T47D (cell line): ENCODE results near the gene FURIN.
A peak's percentile ranks its signal among the peaks of the same experiment; 100 is the strongest.

Experiments
- DNase-seq, 2 experiments: peaks; one replicate each; pipeline versions ENCODE4 v3.0.0 to v3.0.0-alpha.2; 2011 to 2012; ENCODE audit warnings: low read depth in 1 of 2, low spot score in 1 of 2
- JUND ChIP-seq: IDR thresholded peaks from 2 replicates; pipeline ENCODE4 v1.6.1; 2012; ENCODE audit warnings: low read depth
- in situ Hi-C: cut with HindIII; loops from 2 replicates; pipeline ENCODE4 v1.10.0; 2016; ENCODE audit warnings: low sequenced_read_pairs, low pct_unique_long_range_greater_than_20kb

Gene FURIN

GRCh38 chr15:90883976-90884718, 15.8 kb downstream of the FURIN start, which contains the start of gene FES:
Gene FES, plus strand, starts transcription at chr15:90884504. Its CDS starts 542 bp downstream, at chr15:90885046.
- no peak for TF ChIP-seq JUND
- in situ Hi-C loops = no loop called here
- no peak for DNase-seq

- no peak for TF ChIP-seq JUND
- DNase-seq = no peak
- in situ Hi-C loops = no loop called here
Observed at GRCh38 chr15:90884719-90885431, 16.5 kb downstream of the FURIN start.

DNA sequence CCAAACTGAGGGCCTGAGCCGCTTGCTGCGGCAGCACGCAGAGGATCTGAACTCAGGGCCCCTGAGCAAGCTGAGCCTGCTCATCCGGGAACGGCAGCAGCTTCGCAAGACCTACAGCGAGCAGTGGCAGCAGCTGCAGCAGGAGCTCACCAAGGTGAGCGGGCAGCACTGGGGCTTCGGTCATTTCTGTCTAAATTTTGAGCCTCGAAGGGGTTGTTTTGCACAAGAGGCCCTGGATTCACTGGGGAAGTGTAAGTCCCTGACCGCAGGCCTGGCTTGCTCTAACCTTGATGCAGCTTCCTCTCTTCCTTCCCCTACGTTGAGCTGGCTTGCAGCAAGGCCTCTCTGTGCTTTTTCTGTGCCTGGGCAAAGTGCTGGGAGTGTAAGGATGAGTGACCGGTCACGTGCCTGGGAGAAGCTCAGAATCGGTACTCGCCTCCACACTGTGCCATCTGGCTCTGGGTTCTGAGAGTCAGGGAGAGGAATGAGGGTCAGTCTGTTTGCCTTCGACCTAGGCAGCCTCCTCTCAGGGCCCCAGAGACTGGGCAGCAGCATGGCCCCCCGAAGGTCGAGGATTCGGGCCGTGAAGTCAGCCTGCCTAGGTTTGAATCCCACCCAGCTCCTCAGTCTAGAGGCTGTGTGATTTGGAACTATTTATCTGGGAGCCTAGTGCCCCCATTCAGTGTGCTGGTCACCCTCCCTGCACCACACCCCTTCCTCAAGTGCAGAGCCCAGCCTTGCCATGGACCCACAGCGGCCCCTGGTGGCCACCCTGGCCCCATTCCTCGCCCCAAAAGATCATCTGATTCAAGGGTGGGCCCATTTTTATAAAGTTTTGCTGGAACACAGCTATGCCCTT, 17.3 kb downstream of the FURIN start:
- DNase-seq = peak in 1 of 2 experiments; percentile 50
- in situ Hi-C loops = no loop called here
- TF ChIP-seq JUND = no peak

DNA sequence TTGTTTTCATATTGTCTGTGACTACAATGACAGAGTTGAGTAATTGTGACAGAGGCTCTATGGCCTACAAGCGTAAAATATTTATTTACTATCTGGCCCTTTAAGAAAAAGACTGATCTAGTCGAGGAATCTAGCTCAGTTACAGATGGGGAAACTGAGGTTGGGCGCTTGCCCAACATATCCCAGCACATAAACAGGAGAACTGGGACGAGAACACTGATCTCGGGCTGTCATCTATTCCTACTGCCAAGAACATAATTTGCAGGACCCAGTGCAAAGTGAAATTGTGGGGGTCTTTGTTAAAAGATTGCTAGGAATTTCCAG, 17.9 kb downstream of the FURIN start:
- no peak for DNase-seq
- in situ Hi-C loops = no loop called here
- TF ChIP-seq JUND = no peak

GRCh38 chr15:90887037-90887481, 18.7 kb downstream of the FURIN start:
- no peak for DNase-seq
- TF ChIP-seq JUND = no peak
- in situ Hi-C loops = no loop called here

GRCh38 chr15:90889313-90889730, 20.9 kb downstream of the FURIN start:
- DNase-seq = no peak
- TF ChIP-seq JUND = no peak
- in situ Hi-C loops = no loop called here

DNA sequence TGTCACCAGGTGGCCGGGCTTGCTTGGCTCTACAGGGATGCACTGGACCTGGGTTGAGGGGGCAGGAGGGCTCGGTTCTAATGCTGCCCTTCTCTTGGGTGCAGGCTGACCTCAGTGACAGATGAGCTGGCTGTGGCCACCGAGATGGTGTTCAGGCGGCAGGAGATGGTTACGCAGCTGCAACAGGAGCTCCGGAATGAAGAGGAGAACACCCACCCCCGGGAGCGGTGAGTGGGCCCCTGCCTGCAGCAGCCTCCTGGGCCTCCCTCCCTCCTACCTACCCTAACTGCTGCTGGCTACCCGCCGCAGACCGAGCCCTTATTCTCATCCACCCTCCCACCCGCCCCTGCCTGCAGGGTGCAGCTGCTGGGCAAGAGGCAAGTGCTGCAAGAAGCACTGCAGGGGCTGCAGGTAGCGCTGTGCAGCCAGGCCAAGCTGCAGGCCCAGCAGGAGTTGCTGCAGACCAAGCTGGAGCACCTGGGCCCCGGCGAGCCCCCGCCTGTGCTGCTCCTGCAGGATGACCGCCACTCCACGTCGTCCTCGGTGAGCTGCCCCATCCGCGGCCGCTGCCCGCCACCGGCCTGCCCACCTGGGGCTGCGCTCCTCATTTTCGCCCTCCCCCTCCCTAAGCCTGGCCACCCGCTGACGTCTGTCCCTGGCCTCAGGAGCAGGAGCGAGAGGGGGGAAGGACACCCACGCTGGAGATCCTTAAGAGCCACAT, 21.5 kb downstream of the FURIN start:
- DNase-seq = no peak
- TF ChIP-seq JUND = no peak
- in situ Hi-C loops = no loop called here

GRCh38 chr15:90890839-90891238, 22.5 kb downstream of the FURIN start:
- no peak for TF ChIP-seq JUND
- in situ Hi-C loops = no loop called here
- DNase-seq = no peak

GRCh38 chr15:90891346-90891949, 23.1 kb downstream of the FURIN start:
- TF ChIP-seq JUND = no peak
- no peak for DNase-seq
- in situ Hi-C loops = no loop called here

DNA sequence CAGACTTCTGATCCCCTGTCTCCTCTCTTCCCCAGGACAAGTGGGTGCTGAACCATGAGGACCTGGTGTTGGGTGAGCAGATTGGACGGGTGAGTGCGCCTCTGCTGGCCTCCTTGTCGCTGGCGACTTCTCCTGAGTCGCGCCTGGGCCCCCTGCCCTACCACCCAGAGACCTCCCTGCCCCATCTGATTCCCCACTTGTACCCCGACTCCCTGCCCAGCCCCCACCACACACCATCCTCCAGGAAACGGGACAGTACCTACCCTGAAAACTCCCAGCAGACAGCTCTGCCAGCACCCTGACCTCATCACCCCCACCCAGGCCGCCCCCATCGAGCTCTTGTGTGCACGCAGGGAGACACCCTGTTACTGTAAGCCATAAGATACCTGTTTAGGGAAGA, 23.6 kb downstream of the FURIN start:
- in situ Hi-C loops = no loop called here
- DNase-seq = no peak
- TF ChIP-seq JUND = no peak

DNA sequence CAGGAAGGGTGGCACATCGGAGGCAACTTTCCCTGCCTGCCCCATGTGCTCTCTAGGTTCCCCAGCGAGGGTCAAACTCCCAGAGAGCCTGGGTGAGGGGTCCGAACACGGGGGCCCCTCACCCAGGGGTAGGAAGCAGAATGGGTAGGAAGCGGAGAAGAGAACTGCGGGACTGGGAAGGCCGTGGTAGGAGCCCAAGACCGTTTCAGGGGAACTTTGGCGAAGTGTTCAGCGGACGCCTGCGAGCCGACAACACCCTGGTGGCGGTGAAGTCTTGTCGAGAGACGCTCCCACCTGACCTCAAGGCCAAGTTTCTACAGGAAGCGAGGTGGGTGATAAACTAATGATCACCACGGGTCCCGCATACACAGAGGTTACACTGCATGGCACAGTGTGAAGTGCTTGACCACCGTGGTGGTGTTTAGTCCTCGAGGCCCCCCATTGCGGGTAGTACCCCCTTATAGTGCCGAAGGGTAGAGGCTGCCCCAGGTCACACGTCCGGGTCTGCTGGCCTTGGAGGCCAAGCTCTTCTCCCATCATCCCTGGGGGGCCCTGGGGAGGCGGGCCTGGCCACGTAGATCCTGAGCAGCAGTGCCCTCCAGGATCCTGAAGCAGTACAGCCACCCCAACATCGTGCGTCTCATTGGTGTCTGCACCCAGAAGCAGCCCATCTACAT, 24.2 kb downstream of the FURIN start:
- in situ Hi-C loops = no loop called here
- no peak for TF ChIP-seq JUND
- DNase-seq = no peak
